Neural progenitor cell (in vitro differentiated cells): ENCODE measurements around the gene MYD88. TPM values are rescaled to one million over a fixed set of nuclear protein-coding genes. Genes with fewer than 3 reads are reported as not detected.
A peak's percentile ranks its signal among the peaks of the same experiment; 100 is the strongest.

Experiments used
- DNase-seq: peaks from one replicate; pipeline ENCODE4 v3.0.0-alpha.2; 2016; ENCODE audit warnings: low spot score
- H2AFZ ChIP-seq: fragments of 200-600 bp; sonication (generic); replicated peaks from 2 replicates; pipeline ENCODE4 v1.6.1; 2016; ENCODE audit warnings: antibody characterized with exemption
- H3F3A ChIP-seq: fragments of 200-600 bp; sonication (generic); 2 replicates; pipeline ENCODE4 v1.6.1; 2016; ENCODE audit warnings: antibody characterized with exemption, low read depth
- H3K27ac ChIP-seq: fragments of 200-600 bp; sonication (generic); 2 replicates; pipeline ENCODE4 v1.5.1; 2016; ENCODE audit warnings: mild to moderate bottlenecking
- H3K27me3 ChIP-seq: fragments of 200-600 bp; sonication (generic); 2 replicates; pipeline ENCODE4 v1.6.1; 2016; ENCODE audit warnings: mild to moderate bottlenecking, moderate library complexity
- H3K36me3 ChIP-seq: fragments of 200-600 bp; sonication (generic); 2 replicates; pipeline ENCODE4 v1.5.1; 2016
- H3K4me1 ChIP-seq: fragments of 200-600 bp; sonication (generic); 2 replicates; pipeline ENCODE4 v1.6.1; 2016; ENCODE audit warnings: mixed run types
- H3K4me2 ChIP-seq: fragments of 200-600 bp; sonication (generic); 2 replicates; pipeline ENCODE4 v1.6.1; 2016
- H3K4me3 ChIP-seq: fragments of 200-600 bp; sonication (generic); 2 replicates; pipeline ENCODE4 v1.5.1; 2016
- H3K79me2 ChIP-seq: fragments of 200-600 bp; sonication (generic); 2 replicates; pipeline ENCODE4 v1.6.1; 2016; ENCODE audit warnings: low read depth
- H3K9ac ChIP-seq: fragments of 200-600 bp; sonication (generic); 2 replicates; pipeline ENCODE4 v1.6.1; 2016
- H3K9me3 ChIP-seq: fragments of 200-600 bp; sonication (generic); 2 replicates; pipeline ENCODE4 v1.5.1; 2016; ENCODE audit warnings: low read depth
- H4K20me1 ChIP-seq: fragments of 200-600 bp; sonication (generic); 2 replicates; pipeline ENCODE4 v1.6.1; 2016; ENCODE audit warnings: low read depth
- H3K27ac Mint-ChIP-seq: 3 replicates; pipeline ENCODE4 v1.8.0; 2021; ENCODE audit warnings: mixed read lengths
- H3K27me3 Mint-ChIP-seq: 2 replicates; pipeline ENCODE4 v1.8.0; 2022; ENCODE audit warnings: low read depth, mild to moderate bottlenecking, inconsistent platforms, moderate library complexity, mixed read lengths; ENCODE audit not compliant: insufficient read depth
- H3K36me3 Mint-ChIP-seq: 3 replicates; pipeline ENCODE4 v1.8.0; 2021; ENCODE audit warnings: mixed read lengths
- H3K4me1 Mint-ChIP-seq: 3 replicates; pipeline ENCODE4 v1.8.0; 2021; ENCODE audit warnings: mixed read lengths
- H3K4me3 Mint-ChIP-seq: 3 replicates; pipeline ENCODE4 v1.8.0; 2021; ENCODE audit warnings: mild to moderate bottlenecking, moderate library complexity, mixed read lengths
- H3K9me3 Mint-ChIP-seq: 3 replicates; pipeline ENCODE4 v1.8.0; 2020; ENCODE audit warnings: mixed read lengths
- CTCF ChIP-seq: fragments of 200-600 bp; sonication (generic); IDR thresholded peaks from 2 replicates; pipeline ENCODE4 v1.5.1; 2017; ENCODE audit warnings: antibody characterized with exemption, mild to moderate bottlenecking
- EZH2 ChIP-seq: fragments of 200-600 bp; sonication (generic); IDR thresholded peaks from 2 replicates; pipeline ENCODE4 v1.6.1; 2017; ENCODE audit warnings: antibody characterized with exemption, mild to moderate bottlenecking, moderate library complexity
- EZH2phosphoT487 ChIP-seq: fragments of 200-600 bp; sonication (generic); IDR thresholded peaks from 2 replicates; pipeline ENCODE4 v1.6.1; 2017; ENCODE audit warnings: antibody characterized with exemption
- total RNA-seq: library from RNA; depleted of rRNA; stranded (reverse); fragments of >200 nt; gene quantifications from 2 replicates; pipeline ENCODE4 v1.2.3, GENCODE V29; 2015; ENCODE audit warnings: low replicate concordance

Gene MYD88
- total RNA-seq, 1 donor from 2014 or later, result 3.1 TPM

GRCh38 chr3:38099518-38099917 is 38.9 kb upstream of the MYD88 start:
- no peaks in the 10 kb centered on the region for H3K27me3 ChIP-seq
- peak overlapping the region; percentile 14 for H3K4me3 ChIP-seq
- Mint-ChIP-seq H3K9me3 (no peaks in the 10 kb centered on the region), H3K4me3 (peak overlapping the region; percentile 31), H3K4me1 (peaks cover 36% of the 10 kb centered on the region), H3K27me3 (peaks cover 7% of the 10 kb centered on the region), H3K36me3 (no peaks in the 10 kb centered on the region), H3K27ac (peak overlapping the region; percentile 98)
- H3F3A ChIP-seq, result peaks cover 15% of the 10 kb centered on the region
- peaks cover 34% of the 10 kb centered on the region for H3K4me1 ChIP-seq
- no peaks in the 10 kb centered on the region for H3K36me3 ChIP-seq
- peak overlapping the region; percentile 68 for H3K4me2 ChIP-seq
- peaks cover 4% of the 10 kb centered on the region for H3K9me3 ChIP-seq
- H3K9ac ChIP-seq, result no peak overlapping the region
- peak; percentile 72 for DNase-seq
- H3K27ac ChIP-seq, result peak overlapping the region; percentile 62
- H2AFZ ChIP-seq, result peak overlapping the region; percentile 44
- no peaks in the 10 kb centered on the region for H3K79me2 ChIP-seq
- TF ChIP-seq EZH2, result no peak
- no peak for TF ChIP-seq CTCF
- no peak for TF ChIP-seq EZH2phosphoT487
- no peaks in the 10 kb centered on the region for H4K20me1 ChIP-seq

- H3K27ac Mint-ChIP-seq, result no peak overlapping the region
- H3K4me3 Mint-ChIP-seq, result no peak overlapping the region
- Histone ChIP-seq H3K79me2 (no peaks in the 10 kb centered on the region), H3F3A (peaks cover 15% of the 10 kb centered on the region), H4K20me1 (no peaks in the 10 kb centered on the region), H2AFZ (no peak overlapping the region), H3K4me1 (peaks cover 34% of the 10 kb centered on the region), H3K9me3 (peaks cover 11% of the 10 kb centered on the region), H3K36me3 (no peaks in the 10 kb centered on the region), H3K9ac (no peak overlapping the region), H3K27me3 (no peaks in the 10 kb centered on the region), H3K4me3 (no peak overlapping the region), H3K27ac (no peak overlapping the region), H3K4me2 (peak overlapping the region; percentile 6)
- DNase-seq, result no peak
- peaks cover 2% of the 10 kb centered on the region for H3K9me3 Mint-ChIP-seq
- peaks cover 32% of the 10 kb centered on the region for H3K4me1 Mint-ChIP-seq
- H3K27me3 Mint-ChIP-seq, result peaks cover 7% of the 10 kb centered on the region
- no peak for TF ChIP-seq EZH2phosphoT487
- no peak for TF ChIP-seq CTCF
- TF ChIP-seq EZH2, result no peak
- H3K36me3 Mint-ChIP-seq, result no peaks in the 10 kb centered on the region
Observed at GRCh38 chr3:38100498-38100897, 38.0 kb upstream of the MYD88 start.

- no peak overlapping the region for H3K9ac ChIP-seq
- no peaks in the 10 kb centered on the region for H3K36me3 Mint-ChIP-seq
- H3K27me3 ChIP-seq, result no peaks in the 10 kb centered on the region
- peaks cover 2% of the 10 kb centered on the region for H3K9me3 Mint-ChIP-seq
- no peak overlapping the region for H3K27ac Mint-ChIP-seq
- H2AFZ ChIP-seq, result no peak overlapping the region
- no peaks in the 10 kb centered on the region for H3K79me2 ChIP-seq
- no peaks in the 10 kb centered on the region for H4K20me1 ChIP-seq
- H3K4me3 Mint-ChIP-seq, result no peak overlapping the region
- peaks cover 28% of the 10 kb centered on the region for H3K4me1 Mint-ChIP-seq
- no peak for TF ChIP-seq EZH2phosphoT487
- TF ChIP-seq EZH2, result no peak
- no peak for TF ChIP-seq CTCF
- H3K9me3 ChIP-seq, result peaks cover 11% of the 10 kb centered on the region
- peaks cover 15% of the 10 kb centered on the region for H3F3A ChIP-seq
- H3K4me2 ChIP-seq, result peak overlapping the region; percentile 23
- H3K36me3 ChIP-seq, result no peaks in the 10 kb centered on the region
- peaks cover 5% of the 10 kb centered on the region for H3K27me3 Mint-ChIP-seq
- no peak overlapping the region for H3K4me3 ChIP-seq
- DNase-seq, result no peak
- no peak overlapping the region for H3K27ac ChIP-seq
- H3K4me1 ChIP-seq, result peaks cover 34% of the 10 kb centered on the region
Observed at GRCh38 chr3:38101811-38102443, 36.5 kb upstream of the MYD88 start.
